Smooth muscle cell (in vitro differentiated cells): ENCODE measurements around the gene SERPINA4. TPM values are rescaled to one million over a fixed set of nuclear protein-coding genes. Genes with fewer than 3 reads are reported as not detected.

Source experiments
- DNase-seq: peaks from one replicate; lab custom pipeline; 2025; ENCODE audit not compliant: unreplicated experiment; lab: John Stamatoyannopoulos, UW
- H2AFZ ChIP-seq: fragments of 200-600 bp; sonication (generic); 2 replicates; pipeline ENCODE4 v1.6.0; 2016; ENCODE audit warnings: antibody characterized with exemption, low read depth, mild to moderate bottlenecking
- H3F3A ChIP-seq: fragments of 200-600 bp; sonication (generic); 2 replicates; pipeline ENCODE4 v1.6.0; 2017; ENCODE audit warnings: antibody characterized with exemption, low read depth
- H3K27ac ChIP-seq: fragments of 200-600 bp; sonication (generic); 2 replicates; pipeline ENCODE4 v1.5.1; 2016; ENCODE audit warnings: low read depth, mild to moderate bottlenecking
- H3K27me3 ChIP-seq: fragments of 200-600 bp; sonication (generic); 2 replicates; pipeline ENCODE4 v1.6.1; 2016; ENCODE audit warnings: low read depth, mild to moderate bottlenecking
- H3K36me3 ChIP-seq: fragments of 200-600 bp; sonication (generic); 2 replicates; pipeline ENCODE4 v1.5.1; 2016; ENCODE audit warnings: low read depth
- H3K4me1 ChIP-seq: fragments of 200-600 bp; sonication (generic); 2 replicates; pipeline ENCODE4 v1.5.1; 2016; ENCODE audit warnings: low read depth
- H3K4me2 ChIP-seq: fragments of 200-600 bp; sonication (generic); 2 replicates; pipeline ENCODE4 v1.6.0; 2016; ENCODE audit warnings: mild to moderate bottlenecking
- H3K4me3 ChIP-seq: fragments of 200-600 bp; sonication (generic); 2 replicates; pipeline ENCODE4 v1.5.1; 2016; ENCODE audit warnings: mild to moderate bottlenecking
- H3K79me2 ChIP-seq: fragments of 200-600 bp; sonication (generic); 2 replicates; pipeline ENCODE4 v1.6.0; 2016; ENCODE audit warnings: low read depth, mild to moderate bottlenecking
- H3K9ac ChIP-seq: fragments of 200-600 bp; sonication (generic); 2 replicates; pipeline ENCODE4 v1.6.0; 2016; ENCODE audit warnings: low read depth
- H3K9me3 ChIP-seq: fragments of 200-600 bp; sonication (generic); replicated peaks from 2 replicates; pipeline ENCODE4 v1.5.1; 2016; ENCODE audit warnings: low read depth
- H4K20me1 ChIP-seq: fragments of 200-600 bp; sonication (generic); 2 replicates; pipeline ENCODE4 v1.6.0; 2016; ENCODE audit warnings: low read depth
- whole genome bisulfite sequencing: methylation state at CpG from one replicate; pipeline ENCODE4 v1.1.7; 2016; ENCODE audit warnings: low lambda C conversion rate; 5-methylcytosine and 5-hydroxymethylcytosine counted together
- polyA plus RNA-seq: library from polyadenylated mRNA; unstranded; fragments of >200 nt; fragmentation: Nextera tagmentation; extraction: Ambion mirVana; gene quantifications from 2 replicates; pipeline ENCODE4 v1.2.1, GENCODE V29; 2016
- total RNA-seq: library from RNA; depleted of rRNA; stranded (reverse); fragments of >200 nt; gene quantifications from 2 replicates; pipeline ENCODE4 v1.2.3, GENCODE V29; 2014
- TF ChIP-seq, protein P1 (sequence below): fragments of 200-600 bp; sonication (generic); IDR thresholded peaks from 2 replicates; pipeline ENCODE4 v1.5.1; 2017; ENCODE audit warnings: borderline replicate concordance, mild to moderate bottlenecking, antibody characterized with exemption; ENCODE audit not compliant: insufficient read depth, poor library complexity, severe bottlenecking

SERPINA4 gene
- total and polyA plus RNA-seq, 2 experiments from 2014 or later, result not detected

DNA sequence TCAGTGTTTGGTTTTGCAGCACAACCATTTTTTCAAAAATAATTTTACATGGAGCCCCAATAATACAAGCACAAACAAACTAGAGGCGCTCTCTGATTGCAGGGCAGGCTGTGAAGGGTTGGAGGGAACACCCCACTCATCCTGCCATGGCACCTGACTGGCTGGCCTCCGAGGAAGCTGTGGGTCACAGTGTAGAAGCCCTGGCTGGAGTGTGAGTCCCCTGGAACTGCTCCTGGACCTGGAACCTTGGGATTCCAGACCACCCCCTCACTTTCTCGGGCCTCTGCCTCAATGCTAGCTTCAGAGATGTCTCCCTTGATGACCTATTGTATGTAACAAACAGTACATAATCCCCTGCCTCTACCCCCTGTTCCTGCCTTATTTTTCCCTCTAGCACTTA lies 37.1 kb upstream of the SERPINA4 start:
- peaks cover 3% of the 10 kb centered on the region for H3K27me3 ChIP-seq
- H3K79me2 ChIP-seq, result no peaks in the 10 kb centered on the region
- no peak overlapping the region for H2AFZ ChIP-seq
- WGBS, result 83% methylated on average over 3 of the region's 3 CpGs
- no peaks in the 10 kb centered on the region for H3K36me3 ChIP-seq
- H3K4me3 ChIP-seq, result no peak overlapping the region
- H3K4me1 ChIP-seq, result no peaks in the 10 kb centered on the region
- no peaks in the 10 kb centered on the region for H4K20me1 ChIP-seq
- H3K27ac ChIP-seq, result no peak overlapping the region
- TF ChIP-seq, protein P1, sequence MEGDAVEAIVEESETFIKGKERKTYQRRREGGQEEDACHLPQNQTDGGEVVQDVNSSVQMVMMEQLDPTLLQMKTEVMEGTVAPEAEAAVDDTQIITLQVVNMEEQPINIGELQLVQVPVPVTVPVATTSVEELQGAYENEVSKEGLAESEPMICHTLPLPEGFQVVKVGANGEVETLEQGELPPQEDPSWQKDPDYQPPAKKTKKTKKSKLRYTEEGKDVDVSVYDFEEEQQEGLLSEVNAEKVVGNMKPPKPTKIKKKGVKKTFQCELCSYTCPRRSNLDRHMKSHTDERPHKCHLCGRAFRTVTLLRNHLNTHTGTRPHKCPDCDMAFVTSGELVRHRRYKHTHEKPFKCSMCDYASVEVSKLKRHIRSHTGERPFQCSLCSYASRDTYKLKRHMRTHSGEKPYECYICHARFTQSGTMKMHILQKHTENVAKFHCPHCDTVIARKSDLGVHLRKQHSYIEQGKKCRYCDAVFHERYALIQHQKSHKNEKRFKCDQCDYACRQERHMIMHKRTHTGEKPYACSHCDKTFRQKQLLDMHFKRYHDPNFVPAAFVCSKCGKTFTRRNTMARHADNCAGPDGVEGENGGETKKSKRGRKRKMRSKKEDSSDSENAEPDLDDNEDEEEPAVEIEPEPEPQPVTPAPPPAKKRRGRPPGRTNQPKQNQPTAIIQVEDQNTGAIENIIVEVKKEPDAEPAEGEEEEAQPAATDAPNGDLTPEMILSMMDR, result no peak
- no peak for DNase-seq
- H3K9me3 ChIP-seq, result no peaks in the 10 kb centered on the region
- no peaks in the 10 kb centered on the region for H3F3A ChIP-seq
- H3K4me2 ChIP-seq, result no peak overlapping the region
- H3K9ac ChIP-seq, result no peak overlapping the region

DNA sequence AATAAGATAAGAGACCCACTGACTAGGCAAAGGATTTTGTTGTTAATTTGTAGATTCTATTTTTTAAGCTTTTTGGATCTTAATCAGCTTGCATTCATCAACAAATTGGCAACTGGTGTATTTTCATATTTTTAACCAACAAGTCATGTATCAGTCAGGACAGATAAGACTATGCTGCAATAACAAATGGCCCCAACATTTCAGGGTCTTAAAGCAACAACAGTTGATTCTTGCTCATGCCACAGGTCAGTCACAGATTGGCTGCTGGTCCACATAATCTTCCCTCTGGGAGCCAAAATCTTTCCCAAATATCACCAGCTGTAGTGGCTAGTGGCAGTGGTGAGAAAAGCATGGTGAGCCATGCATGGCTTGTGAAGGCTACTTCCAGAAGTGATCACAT lies 30.1 kb upstream of the SERPINA4 start:
- Histone ChIP-seq H3K4me2 (no peak overlapping the region), H3K27ac (no peak overlapping the region), H3K27me3 (no peaks in the 10 kb centered on the region), H3K79me2 (no peaks in the 10 kb centered on the region), H3K4me3 (no peak overlapping the region), H3K9me3 (no peaks in the 10 kb centered on the region), H3K9ac (no peak overlapping the region), H2AFZ (no peak overlapping the region), H4K20me1 (no peaks in the 10 kb centered on the region), H3K4me1 (no peaks in the 10 kb centered on the region), H3F3A (no peaks in the 10 kb centered on the region), H3K36me3 (no peaks in the 10 kb centered on the region)
- TF ChIP-seq, protein P1, result no peak
- no peak for DNase-seq

DNA sequence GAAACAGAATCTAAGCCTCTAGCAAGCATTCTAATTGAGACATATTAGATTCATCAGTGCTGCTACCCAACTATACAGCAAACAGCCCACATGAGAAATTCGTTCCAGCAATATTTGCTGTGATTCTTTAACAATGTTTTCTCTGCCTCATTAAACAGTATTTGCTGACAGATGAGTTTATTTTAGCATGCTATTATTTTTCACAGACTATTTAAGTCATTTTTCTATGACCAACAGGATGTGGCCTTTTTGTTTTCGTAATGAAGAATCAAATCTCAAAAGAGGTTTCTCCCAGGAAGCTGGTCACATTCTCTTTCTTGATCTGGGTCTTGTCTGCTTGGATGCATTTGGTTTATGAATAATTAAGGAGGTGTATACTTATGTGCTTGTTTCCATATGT lies 28.8 kb upstream of the SERPINA4 start:
- WGBS, result 79% methylated on average over 2 of the region's 2 CpGs

GRCh38 chr14:94535506-94535905 lies 25.7 kb upstream of the SERPINA4 start:
- Histone ChIP-seq H3K79me2 (no peaks in the 10 kb centered on the region), H3K27me3 (no peaks in the 10 kb centered on the region), H3K9me3 (no peaks in the 10 kb centered on the region), H3K9ac (no peak overlapping the region), H3K4me3 (no peak overlapping the region), H3K27ac (no peak overlapping the region), H2AFZ (no peak overlapping the region), H3K4me1 (no peaks in the 10 kb centered on the region), H3K4me2 (no peak overlapping the region), H3F3A (no peaks in the 10 kb centered on the region), H4K20me1 (no peaks in the 10 kb centered on the region), H3K36me3 (no peaks in the 10 kb centered on the region)
- 95% methylated on average over 3 of the region's 3 CpGs for WGBS
- no peak for DNase-seq
- TF ChIP-seq, protein P1, result no peak

More for the DNA sequence above, 28.8 kb upstream of the SERPINA4 start:
- Histone ChIP-seq H3K36me3 (no peaks in the 10 kb centered on the region), H3K79me2 (no peaks in the 10 kb centered on the region), H3F3A (no peaks in the 10 kb centered on the region), H3K27me3 (no peaks in the 10 kb centered on the region), H3K4me1 (no peaks in the 10 kb centered on the region), H4K20me1 (no peaks in the 10 kb centered on the region), H3K9me3 (no peaks in the 10 kb centered on the region), H2AFZ (no peak overlapping the region), H3K27ac (no peak overlapping the region), H3K4me2 (no peak overlapping the region), H3K9ac (no peak overlapping the region), H3K4me3 (no peak overlapping the region)
- TF ChIP-seq, protein P1, result no peak
- no peak for DNase-seq
